Heart left ventricle (tissue), 16 donors: Measurements from ENCODE around the gene CYBA. TPM values are rescaled to one million over a fixed set of nuclear protein-coding genes. Genes with fewer than 3 reads are reported as not detected.
A peak's percentile ranks its signal among the peaks of the same experiment; 100 is the strongest.

Source experiments
- ATAC-seq, 4 donors: fragments of 200-7000 bp; cut with Tn5 transposase; one replicate each; pipeline ENCODE4 v1.9.1; 2020 to 2022; ENCODE audit warnings: moderate library complexity in 4 of 4, mild to moderate bottlenecking in 3 of 4, moderate number of reproducible peaks in 1 of 4
- DNase-seq, 5 donors: peaks; one replicate each; pipeline ENCODE4 v3.0.0-alpha.2; 2020
- H3K27ac ChIP-seq, 12 donors: fragments of 200-600 bp; sonication (generic) in 4 of 12; one replicate each; pipeline versions ENCODE4 v1.5.0 to v1.8.0; 2016 to 2022; ENCODE audit warnings: mild to moderate bottlenecking in 2 of 12
- H3K27me3 ChIP-seq, 9 donors: fragments of 200-600 bp; sonication (generic) in 2 of 9; one replicate each; pipeline versions ENCODE4 v1.5.1 to v1.8.0; 2016 to 2022; ENCODE audit warnings: mild to moderate bottlenecking in 3 of 9
- H3K36me3 ChIP-seq, 9 donors: fragments of 200-600 bp; sonication (generic) in 2 of 9; one replicate each; pipeline versions ENCODE4 v1.5.0 to v1.8.0; 2018 to 2022; ENCODE audit warnings: mild to moderate bottlenecking in 2 of 9
- H3K4me1 ChIP-seq, 12 donors: fragments of 200-600 bp; sonication (generic) in 4 of 12; one replicate each; pipeline versions ENCODE4 v1.5.0 to v1.8.0; 2016 to 2022; ENCODE audit warnings: mild to moderate bottlenecking in 3 of 12
- H3K4me3 ChIP-seq, 12 donors: fragments of 200-600 bp; sonication (generic) in 4 of 12; one replicate each; pipeline versions ENCODE4 v1.5.0 to v1.8.0; 2017 to 2022; ENCODE audit warnings: mild to moderate bottlenecking in 9 of 12, moderate library complexity in 4 of 12
- H3K9me3 ChIP-seq, 12 donors: fragments of 200-600 bp; sonication (generic) in 4 of 12; one replicate each; pipeline versions ENCODE4 v1.5.0 to v1.8.0; 2016 to 2022; ENCODE audit warnings: mild to moderate bottlenecking in 1 of 12
- POLR2A ChIP-seq, 2 donors: fragments of 450-650 bp; IDR thresholded peaks; one replicate each; pipeline ENCODE4 v1.6.1; 2017; ENCODE audit warnings: antibody characterized with exemption in 2 of 2, mild to moderate bottlenecking in 2 of 2, moderate library complexity in 2 of 2
- WGBS, 4 donors: extraction: QIAGEN DNeasy Blood & Tissue Kit in 2 of 4; methylation state at CpG; one replicate each; pipeline versions ENCODE4 v1.1.5 to v1.1.7; 2013 to 2018; 5-methylcytosine and 5-hydroxymethylcytosine counted together
- intact Hi-C, 10 donors: fragments of 100-400 bp; cut with DNase I; formaldehyde crosslinking; loops; one replicate each; pipeline versions ENCODE4 v1.11.1 to v1.14.2; 2022
- polyA plus RNA-seq, 2 donors: library from polyadenylated mRNA; stranded (reverse); fragments of 200-250 nt; gene quantifications; one replicate each; pipeline ENCODE4 v1.2.3, GENCODE V29; 2013
- total RNA-seq, 9 donors: library from RNA; depleted of rRNA in 2 of 9; stranded (reverse); fragments of >200 nt in 2 of 9; fragmentation: NEBNext Ultra II Directional in 3 of 9; extraction: Animal tissue kit (Norgen Biotek cat#: 25700) in 3 of 9; gene quantifications; one replicate each; pipeline versions ENCODE4 v1.1.0 to v1.2.4, GENCODE V29; 2016 to 2023
- TF ChIP-seq, protein P1 (sequence below), 12 donors: fragments of 200-600 bp; sonication (generic) in 4 of 12; IDR thresholded peaks; one replicate each; pipeline versions ENCODE4 v1.5.0 to v1.8.0; 2018 to 2022; ENCODE audit warnings: antibody characterized with exemption in 12 of 12, mild to moderate bottlenecking in 5 of 12
- donor health status: ischemic (EF 13 %, LVEDD 7.1; RV severe dilation, severe dysfunction).
- donor health status: healthy with polysubstance abuse.
- donor health status: DM: no; HTN: yes; CAD: no.
- donor health status: DM: no; HTN: no; CAD: no.
- donor health status: ischemic (EF 25% LVEDD 6.9; RV normal size, moderate dysfunction).
- donor health status: ischemic (EF 25% LVEDD 5.7; RV mildly dilated, moderate dysfunction).
- donor health status: healthy.
- donor health status: DM: yes; HTN: yes; CAD: no.
- donor health status: ischemic (EF 35%, LVEDD 5.7; RV mildly dilated, moderate dysfunction).
- donor health status: nonischemic (EF 11% LVEDD 7.7; RV severe dilation, severe dysfunction).
- donor health status: DM: yes; HTN: yes; CAD: no.
- donor health status: PGD.
- donor health status: ischemic (EF 29% LVEDD 5.4; RV normal size, mild dysfunction).
- donor health status: nonischemic (EF 23%, LVEDD 6.1; RV moderate dilation, normal function).

Gene CYBA
- total and polyA plus RNA-seq, 11 donors, result 22.6 to 227 (median 46.5) TPM

DNA sequence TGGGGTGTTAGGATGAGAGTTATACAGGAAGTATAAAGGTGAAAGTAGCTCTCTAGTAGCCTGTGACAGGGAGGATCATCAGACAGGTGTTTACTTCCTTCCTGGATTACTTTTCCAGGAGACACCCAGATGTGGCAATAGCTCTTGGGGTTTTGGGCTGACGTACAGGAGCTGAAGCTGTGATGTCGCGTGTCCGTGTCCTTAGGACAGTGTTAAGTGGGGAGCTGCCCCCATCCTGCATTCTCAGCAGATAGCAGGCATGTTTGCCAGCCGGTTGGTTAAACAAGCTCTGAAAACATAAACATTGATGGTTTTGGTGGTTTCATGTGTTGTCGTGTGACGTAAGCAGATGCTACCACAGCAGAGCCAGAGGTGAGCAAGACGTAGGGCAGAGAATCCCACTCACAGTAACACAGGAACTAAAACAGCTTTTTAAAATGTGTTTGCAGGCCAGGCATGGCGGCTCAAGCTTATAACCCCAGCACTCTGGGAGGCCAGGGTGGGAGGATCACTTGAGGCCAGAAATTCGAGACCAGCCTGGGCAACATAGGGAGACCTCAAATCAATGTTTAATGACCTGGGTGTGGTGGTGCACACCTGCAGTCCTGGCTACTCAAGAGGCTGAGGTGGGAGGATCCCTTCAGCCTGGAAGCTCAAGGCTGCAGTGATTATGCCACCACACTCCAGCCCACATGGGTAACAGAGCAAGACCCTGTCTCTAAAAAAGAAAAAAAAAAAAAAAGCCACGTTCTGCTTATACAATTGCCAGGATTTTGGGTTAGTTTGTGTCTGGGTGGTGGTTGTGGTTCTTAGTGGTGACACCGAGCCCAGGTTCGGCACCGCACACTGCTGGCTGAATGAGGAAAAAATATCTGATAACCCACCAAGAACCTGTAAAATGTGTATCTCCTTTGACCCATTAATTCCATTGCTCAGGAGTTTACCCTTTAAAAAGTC lies 30.7 kb downstream of the CYBA start:
- Histone ChIP-seq H3K4me3 (no peak overlapping the region), H3K27me3 (no peaks in the 10 kb centered on the region), H3K4me1 (peaks cover 0 to 37% (median 14%) of the 10 kb centered on the region in 12 donors), H3K9me3 (no peaks in the 10 kb centered on the region), H3K36me3 (peaks cover 3 to 62% (median 38%) of the 10 kb centered on the region in 9 donors), H3K27ac (peak overlapping the region in 2 of 12 donors; percentile 30 to 62)
- DNase-seq (no peak), ATAC-seq (peak in 1 of 4 donors; percentile 17)
- TF ChIP-seq POLR2A (IDR thresholded peaks at IDR 0.05), result no peak
- TF ChIP-seq, protein P1, sequence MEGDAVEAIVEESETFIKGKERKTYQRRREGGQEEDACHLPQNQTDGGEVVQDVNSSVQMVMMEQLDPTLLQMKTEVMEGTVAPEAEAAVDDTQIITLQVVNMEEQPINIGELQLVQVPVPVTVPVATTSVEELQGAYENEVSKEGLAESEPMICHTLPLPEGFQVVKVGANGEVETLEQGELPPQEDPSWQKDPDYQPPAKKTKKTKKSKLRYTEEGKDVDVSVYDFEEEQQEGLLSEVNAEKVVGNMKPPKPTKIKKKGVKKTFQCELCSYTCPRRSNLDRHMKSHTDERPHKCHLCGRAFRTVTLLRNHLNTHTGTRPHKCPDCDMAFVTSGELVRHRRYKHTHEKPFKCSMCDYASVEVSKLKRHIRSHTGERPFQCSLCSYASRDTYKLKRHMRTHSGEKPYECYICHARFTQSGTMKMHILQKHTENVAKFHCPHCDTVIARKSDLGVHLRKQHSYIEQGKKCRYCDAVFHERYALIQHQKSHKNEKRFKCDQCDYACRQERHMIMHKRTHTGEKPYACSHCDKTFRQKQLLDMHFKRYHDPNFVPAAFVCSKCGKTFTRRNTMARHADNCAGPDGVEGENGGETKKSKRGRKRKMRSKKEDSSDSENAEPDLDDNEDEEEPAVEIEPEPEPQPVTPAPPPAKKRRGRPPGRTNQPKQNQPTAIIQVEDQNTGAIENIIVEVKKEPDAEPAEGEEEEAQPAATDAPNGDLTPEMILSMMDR (IDR thresholded peaks at IDR 0.05), result no peak
- intact Hi-C loops, result no loop called here
- WGBS, 4 donors, result 94 to 96% (median 95%) methylated on average over 14 of the region's 14 CpGs

DNA sequence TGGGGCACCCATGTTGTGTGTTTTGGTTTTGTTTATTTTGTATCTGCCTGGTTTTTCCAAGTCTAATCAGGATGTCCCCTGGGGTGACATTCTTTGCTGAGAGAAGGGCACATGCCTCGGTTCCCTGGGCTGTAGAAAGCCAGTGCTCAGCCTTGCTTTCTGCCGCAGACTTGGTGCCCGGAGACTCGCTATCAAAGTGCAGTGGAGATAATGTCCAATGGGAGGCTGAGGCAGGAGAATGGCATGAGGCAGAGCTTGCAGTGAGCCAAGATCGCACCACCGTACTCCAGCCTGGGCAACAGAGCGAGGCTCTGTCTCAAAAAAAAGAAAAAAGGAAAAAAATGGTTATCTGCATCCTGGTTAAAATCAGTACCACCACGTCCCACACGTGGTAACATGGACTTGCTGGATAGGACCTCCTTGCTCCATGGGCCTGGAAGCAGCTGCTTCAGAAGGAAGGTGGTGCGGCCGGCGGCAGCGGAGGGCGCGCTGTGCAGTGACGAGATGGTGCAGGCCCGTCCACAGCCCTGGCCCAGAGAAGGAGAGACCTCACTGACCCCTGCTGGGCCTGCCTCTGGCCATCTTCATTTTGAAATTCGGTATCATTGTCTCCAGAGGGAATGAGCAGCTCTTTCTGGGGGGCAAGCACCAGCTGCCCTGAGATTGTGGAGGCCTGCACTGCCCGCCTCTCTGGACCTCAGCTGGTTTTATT lies 31.7 kb downstream of the CYBA start:
- H3K4me1 ChIP-seq, result peaks cover 0 to 45% (median 14%) of the 10 kb centered on the region in 12 donors
- peak overlapping the region in 10 of 12 donors; percentile 18 to 58 (median 36) for H3K27ac ChIP-seq
- 77 to 79% (median 78%) methylated on average over 19 of the region's 19 CpGs for WGBS, 4 donors
- no peaks in the 10 kb centered on the region for H3K9me3 ChIP-seq
- intact Hi-C loops, result no loop called here
- TF ChIP-seq, protein P1 (IDR thresholded peaks at IDR 0.05), result no peak
- no peak for TF ChIP-seq POLR2A (IDR thresholded peaks at IDR 0.05)
- ATAC-seq, result peak; percentile 29 to 64 (median 45)
- no peak for DNase-seq
- H3K36me3 ChIP-seq, result peaks cover 0 to 57% (median 29%) of the 10 kb centered on the region in 9 donors
- no peak overlapping the region for H3K4me3 ChIP-seq
- no peaks in the 10 kb centered on the region for H3K27me3 ChIP-seq

DNA sequence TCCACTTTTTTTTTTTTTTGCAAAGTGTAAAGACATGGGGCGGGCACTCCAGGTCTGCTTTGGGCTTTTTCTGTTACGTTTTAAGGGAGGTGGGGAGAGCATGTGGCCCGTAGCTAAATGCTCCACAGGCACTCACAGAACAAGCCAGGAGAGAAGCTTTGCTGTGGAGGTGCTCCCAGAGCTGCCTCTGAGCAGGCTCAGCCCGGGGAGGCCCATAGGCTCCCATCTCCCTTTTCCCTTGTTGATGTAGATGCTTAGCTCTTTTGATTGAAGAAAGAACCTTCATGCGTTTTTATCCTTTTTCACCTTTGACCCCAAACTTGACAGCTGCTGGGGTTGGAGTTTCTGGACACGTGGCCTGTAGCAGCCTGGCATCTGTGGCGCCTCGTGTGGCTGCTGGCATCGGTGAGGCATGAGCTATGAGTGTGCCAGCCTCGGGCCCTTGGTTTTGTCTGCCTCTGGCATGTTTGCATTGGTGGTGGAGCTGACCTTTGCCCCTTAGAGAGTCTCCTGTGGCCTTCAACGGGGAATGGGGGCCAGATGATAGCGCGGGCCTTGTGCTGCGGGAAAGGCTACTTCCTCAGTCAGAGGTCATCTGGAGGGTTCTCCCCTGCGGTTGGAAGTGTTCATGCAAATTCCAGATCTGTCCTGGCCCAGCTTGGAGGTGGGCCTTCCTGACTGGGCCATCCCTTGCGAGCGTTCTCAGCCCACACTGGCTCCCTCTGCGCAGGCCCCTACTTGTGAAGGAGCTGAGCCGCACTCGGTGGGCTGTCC lies 32.5 kb downstream of the CYBA start:
- Histone ChIP-seq H3K4me3 (no peak overlapping the region), H3K27me3 (no peaks in the 10 kb centered on the region), H3K9me3 (no peaks in the 10 kb centered on the region), H3K4me1 (peaks cover 0 to 45% (median 14%) of the 10 kb centered on the region in 12 donors), H3K36me3 (peaks cover 0 to 56% (median 26%) of the 10 kb centered on the region in 9 donors), H3K27ac (peak overlapping the region in 9 of 12 donors; percentile 23 to 58 (median 37))
- ATAC-seq (peak; percentile 9 to 28 (median 18)), DNase-seq (no peak)
- no peak for TF ChIP-seq POLR2A (IDR thresholded peaks at IDR 0.05)
- TF ChIP-seq, protein P1 (IDR thresholded peaks at IDR 0.05), result no peak
- WGBS, 4 donors, result 63 to 85% (median 75%) methylated on average over 13 to 20 of the region's 20 CpGs
- intact Hi-C loops, result no loop called here
